Breast epithelium (tissue), 4 donors: ENCODE results near the gene NOVA2. TPM values are rescaled to one million over a fixed set of nuclear protein-coding genes. Genes with fewer than 3 reads are reported as not detected.

Experiments used
- DNase-seq, 2 donors: peaks; one replicate each; pipeline ENCODE4 v3.0.0-alpha.2; 2019; ENCODE audit warnings: low spot score in 2 of 2
- H3K27ac ChIP-seq, 2 donors: fragments of 200-600 bp; sonication (generic) in 1 of 2; one replicate each; pipeline ENCODE4 v1.5.1; 2016 to 2019; ENCODE audit warnings: mild to moderate bottlenecking in 1 of 2
- H3K27me3 ChIP-seq, 2 donors: fragments of 200-600 bp; sonication (generic) in 1 of 2; one replicate each; pipeline versions ENCODE4 v1.5.1 to v1.6.0; 2017 to 2019; ENCODE audit warnings: control low read depth in 1 of 2, mild to moderate bottlenecking in 1 of 2
- H3K36me3 ChIP-seq: fragments of 200-600 bp; one replicate; pipeline ENCODE4 v1.5.1; 2019
- H3K4me1 ChIP-seq, 2 donors: fragments of 200-600 bp; sonication (generic); one replicate each; pipeline ENCODE4 v1.5.1; 2016 to 2019; ENCODE audit warnings: control low read depth in 1 of 2
- H3K4me3 ChIP-seq, 3 donors: fragments of 200-600 bp; sonication (generic); 1 replicate in 2 of 3; 2 replicates in 1 of 3; pipeline ENCODE4 v1.5.1; 2016 to 2019; ENCODE audit warnings: mild to moderate bottlenecking in 3 of 3, moderate library complexity in 2 of 3
- H3K9me3 ChIP-seq, 2 donors: fragments of 200-600 bp; sonication (generic) in 1 of 2; one replicate each; pipeline ENCODE4 v1.5.1; 2016 to 2019; ENCODE audit warnings: control low read depth in 1 of 2
- POLR2A ChIP-seq: fragments of 450-650 bp; IDR thresholded peaks from one replicate; pipeline ENCODE4 v1.6.1; 2016; ENCODE audit warnings: antibody characterized with exemption, mild to moderate bottlenecking, moderate library complexity
- POLR2AphosphoS5 ChIP-seq, 3 donors: sonication (generic); formaldehyde crosslinking; IDR thresholded peaks; one replicate each; pipeline ENCODE4 v1.6.1; 2017; ENCODE audit warnings: antibody characterized with exemption in 3 of 3
- intact Hi-C: fragments of 100-400 bp; cut with DNase I; formaldehyde crosslinking; loops from one replicate; pipeline ENCODE4 v1.15.1; 2023; ENCODE audit warnings: low total_unique reads
- total RNA-seq, 3 donors: library from RNA; depleted of rRNA; stranded (reverse); fragments of >200 nt; gene quantifications; one replicate each; pipeline ENCODE4 v1.1.0, GENCODE V29; 2016
- TF ChIP-seq, protein P1 (sequence below), 3 donors: fragments of 450-650 bp; IDR thresholded peaks; one replicate each; pipeline ENCODE4 v1.5.1; 2016 to 2017; ENCODE audit warnings: antibody characterized with exemption in 3 of 3, mild to moderate bottlenecking in 3 of 3, moderate library complexity in 3 of 3

The NOVA2 gene
- total RNA-seq, 3 donors from 2014 or later: 0.59 to 3.6 (median 1.1) TPM

GRCh38 chr19:45935267-45935666, 38.4 kb downstream of the NOVA2 start:
- Histone ChIP-seq H3K27ac (no peak overlapping the region), H3K27me3 (peaks cover 0 to 60% of the 10 kb centered on the region in 2 donors), H3K36me3 (no peaks in the 10 kb centered on the region), H3K4me3 (no peak overlapping the region), H3K9me3 (no peaks in the 10 kb centered on the region), H3K4me1 (no peaks in the 10 kb centered on the region)
- intact Hi-C loops: no loop called here
- TF ChIP-seq, protein P1, sequence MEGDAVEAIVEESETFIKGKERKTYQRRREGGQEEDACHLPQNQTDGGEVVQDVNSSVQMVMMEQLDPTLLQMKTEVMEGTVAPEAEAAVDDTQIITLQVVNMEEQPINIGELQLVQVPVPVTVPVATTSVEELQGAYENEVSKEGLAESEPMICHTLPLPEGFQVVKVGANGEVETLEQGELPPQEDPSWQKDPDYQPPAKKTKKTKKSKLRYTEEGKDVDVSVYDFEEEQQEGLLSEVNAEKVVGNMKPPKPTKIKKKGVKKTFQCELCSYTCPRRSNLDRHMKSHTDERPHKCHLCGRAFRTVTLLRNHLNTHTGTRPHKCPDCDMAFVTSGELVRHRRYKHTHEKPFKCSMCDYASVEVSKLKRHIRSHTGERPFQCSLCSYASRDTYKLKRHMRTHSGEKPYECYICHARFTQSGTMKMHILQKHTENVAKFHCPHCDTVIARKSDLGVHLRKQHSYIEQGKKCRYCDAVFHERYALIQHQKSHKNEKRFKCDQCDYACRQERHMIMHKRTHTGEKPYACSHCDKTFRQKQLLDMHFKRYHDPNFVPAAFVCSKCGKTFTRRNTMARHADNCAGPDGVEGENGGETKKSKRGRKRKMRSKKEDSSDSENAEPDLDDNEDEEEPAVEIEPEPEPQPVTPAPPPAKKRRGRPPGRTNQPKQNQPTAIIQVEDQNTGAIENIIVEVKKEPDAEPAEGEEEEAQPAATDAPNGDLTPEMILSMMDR (IDR thresholded peaks at IDR 0.05): no peak
- TF ChIP-seq POLR2AphosphoS5 (IDR thresholded peaks at IDR 0.05) (no peak), POLR2A (no peak)
- no peak for DNase-seq

DNA sequence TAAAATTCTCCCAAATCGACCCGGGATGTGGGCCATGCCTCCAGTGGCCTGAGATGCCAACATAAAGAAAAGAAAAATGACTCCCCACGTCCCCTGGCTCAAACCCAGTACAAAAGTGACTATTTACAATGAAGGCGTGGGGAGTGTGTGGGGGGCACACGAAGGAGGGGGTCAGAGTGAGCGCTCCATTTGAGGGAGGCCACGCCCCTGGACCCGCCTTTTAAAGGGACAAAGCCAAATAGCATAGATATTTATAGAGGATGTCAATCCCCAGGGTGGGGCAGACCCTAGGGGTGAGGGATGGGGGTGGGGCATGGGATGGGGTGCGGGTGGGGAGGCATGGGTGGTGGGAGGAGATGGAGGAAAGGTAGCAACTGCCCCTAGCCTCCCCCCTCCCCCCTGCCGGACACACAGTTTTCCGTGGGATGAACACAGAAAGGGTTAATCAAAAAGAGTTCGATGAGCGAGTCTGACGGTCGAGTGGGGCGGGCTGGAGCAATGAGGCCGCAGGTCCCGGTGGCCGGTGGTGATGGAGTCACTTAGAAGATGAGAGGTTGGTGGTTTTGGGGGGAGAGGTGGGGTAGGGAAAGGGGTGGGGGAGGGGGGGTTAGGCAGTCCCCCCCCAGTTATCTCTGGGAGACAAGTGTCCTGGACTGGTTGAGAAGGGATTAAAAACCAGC, 39.0 kb downstream of the NOVA2 start:
- Histone ChIP-seq H3K4me3 (no peak overlapping the region), H3K27ac (no peak overlapping the region), H3K27me3 (peaks cover 0 to 57% of the 10 kb centered on the region in 2 donors), H3K36me3 (no peaks in the 10 kb centered on the region), H3K4me1 (no peaks in the 10 kb centered on the region), H3K9me3 (no peaks in the 10 kb centered on the region)
- intact Hi-C loops: no loop called here
- no peak for DNase-seq
- TF ChIP-seq, protein P1 (IDR thresholded peaks at IDR 0.05): no peak
- no peak for TF ChIP-seq POLR2AphosphoS5 (IDR thresholded peaks at IDR 0.05)
- no peak for TF ChIP-seq POLR2A

DNA sequence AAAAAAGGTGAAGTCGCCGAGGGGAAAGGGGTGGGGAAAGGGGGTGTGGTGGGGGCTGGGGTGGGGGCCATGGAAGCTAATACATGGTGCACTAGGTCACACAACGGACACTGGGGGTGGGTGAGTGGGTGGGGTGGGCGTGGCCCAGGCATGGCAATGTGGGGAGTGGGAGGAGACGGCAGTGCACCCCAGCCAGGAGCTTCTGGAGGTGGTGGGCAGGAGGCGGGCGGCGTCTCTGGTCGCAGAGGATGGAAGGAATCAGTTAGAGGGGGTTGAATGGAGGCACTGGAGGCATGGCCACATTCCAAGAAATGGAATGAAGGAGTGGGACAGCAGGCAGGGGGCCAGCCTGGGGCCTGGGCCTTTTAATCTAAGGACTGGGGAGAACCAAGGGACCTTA, 39.9 kb downstream of the NOVA2 start:
- DNase-seq: no peak
- H3K9me3 ChIP-seq: no peaks in the 10 kb centered on the region
- TF ChIP-seq, protein P1 (IDR thresholded peaks at IDR 0.05): no peak
- no peak for TF ChIP-seq POLR2AphosphoS5 (IDR thresholded peaks at IDR 0.05)
- TF ChIP-seq POLR2A: no peak
- intact Hi-C loops: no loop called here
- no peak overlapping the region for H3K27ac ChIP-seq
- no peaks in the 10 kb centered on the region for H3K4me1 ChIP-seq
- no peak overlapping the region for H3K4me3 ChIP-seq
- H3K27me3 ChIP-seq: peaks cover 0 to 53% of the 10 kb centered on the region in 2 donors
- no peaks in the 10 kb centered on the region for H3K36me3 ChIP-seq

DNA sequence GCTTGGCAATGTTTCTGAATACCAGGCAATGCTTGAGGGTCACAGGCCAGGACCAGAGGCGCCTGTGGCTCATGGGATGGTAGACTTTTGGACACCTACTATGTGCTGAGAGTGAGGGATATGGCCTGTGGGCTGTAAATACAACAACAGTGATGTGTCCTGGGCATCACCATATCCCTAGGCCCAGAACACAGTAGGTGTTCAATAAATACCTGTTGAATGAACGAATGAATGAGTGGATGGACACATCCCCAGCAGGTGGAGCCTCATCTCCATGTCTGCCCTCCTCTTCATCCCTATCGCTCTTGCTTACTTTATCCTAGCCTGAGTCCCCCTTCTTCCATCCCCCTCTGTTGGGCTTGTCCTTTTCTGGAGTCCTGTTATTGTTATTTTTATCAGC, 42.6 kb downstream of the NOVA2 start:
- no peaks in the 10 kb centered on the region for H3K36me3 ChIP-seq
- intact Hi-C loops: no loop called here
- no peaks in the 10 kb centered on the region for H3K9me3 ChIP-seq
- no peak for TF ChIP-seq POLR2A
- TF ChIP-seq POLR2AphosphoS5 (IDR thresholded peaks at IDR 0.05): no peak
- TF ChIP-seq, protein P1 (IDR thresholded peaks at IDR 0.05): no peak
- H3K4me1 ChIP-seq: no peaks in the 10 kb centered on the region
- no peak overlapping the region for H3K27ac ChIP-seq
- H3K4me3 ChIP-seq: no peak overlapping the region
- no peak for DNase-seq
- peaks cover 0 to 34% of the 10 kb centered on the region in 2 donors for H3K27me3 ChIP-seq

DNA sequence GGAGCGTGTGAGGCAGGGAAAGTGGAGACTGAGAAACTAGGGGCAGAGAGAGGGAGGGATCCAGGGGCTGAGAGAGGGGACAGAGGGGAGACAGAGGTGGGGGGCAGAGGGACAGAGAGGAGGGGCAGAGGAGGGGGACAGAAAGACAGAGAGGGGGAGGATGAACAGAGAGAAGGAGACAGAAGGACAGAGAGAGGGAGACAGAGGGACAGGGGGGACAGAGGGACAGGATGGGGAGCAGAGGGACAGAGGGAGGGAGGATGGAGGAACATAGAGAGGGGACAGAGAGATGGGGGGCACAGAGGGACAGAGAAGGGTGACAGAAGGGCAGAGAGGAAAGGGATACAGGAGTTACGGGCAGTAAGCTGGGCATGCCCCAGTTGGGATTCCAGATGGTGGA, 44.4 kb downstream of the NOVA2 start:
- no peaks in the 10 kb centered on the region for H3K4me1 ChIP-seq
- H3K27ac ChIP-seq: no peak overlapping the region
- intact Hi-C loops: no loop called here
- TF ChIP-seq POLR2A: no peak
- no peak for TF ChIP-seq POLR2AphosphoS5 (IDR thresholded peaks at IDR 0.05)
- TF ChIP-seq, protein P1 (IDR thresholded peaks at IDR 0.05): no peak
- no peak overlapping the region for H3K4me3 ChIP-seq
- no peak for DNase-seq
- no peaks in the 10 kb centered on the region for H3K36me3 ChIP-seq
- peaks cover 0 to 16% of the 10 kb centered on the region in 2 donors for H3K27me3 ChIP-seq
- H3K9me3 ChIP-seq: no peaks in the 10 kb centered on the region
